HCEC 1CT (cell line): ENCODE measurements around the gene SERPINE3.
A peak's percentile ranks its signal among the peaks of the same experiment; 100 is the strongest.

ENCODE experiments used
- DNase-seq: peaks from one replicate; pipeline ENCODE4 v3.0.0-alpha.2; 2017

Gene SERPINE3

GRCh38 chr13:51329606-51330005 is 9.9 kb upstream of the SERPINE3 start:
- no peak for DNase-seq

- no peak for DNase-seq
Observed at GRCh38 chr13:51330791-51331190, 8.7 kb upstream of the SERPINE3 start.

GRCh38 chr13:51331354-51331861 is 8.1 kb upstream of the SERPINE3 start:
- no peak for DNase-seq

- no peak for DNase-seq
Observed at GRCh38 chr13:51332566-51333361, 6.7 kb upstream of the SERPINE3 start.

GRCh38 chr13:51333421-51333820 is 6.1 kb upstream of the SERPINE3 start:
- no peak for DNase-seq

GRCh38 chr13:51333826-51334225 is 5.7 kb upstream of the SERPINE3 start:
- no peak for DNase-seq

- no peak for DNase-seq
Observed at GRCh38 chr13:51336746-51337145, 2.7 kb upstream of the SERPINE3 start.

GRCh38 chr13:51339952-51340732 is 651 bp downstream of the SERPINE3 start:
- peak; percentile 32 for DNase-seq

- no peak for DNase-seq
Observed at GRCh38 chr13:51341232-51341631, 1.7 kb downstream of the SERPINE3 start.

- DNase-seq = no peak
Observed at GRCh38 chr13:51341791-51342190, 2.3 kb downstream of the SERPINE3 start.

GRCh38 chr13:51342706-51343105 is 3.2 kb downstream of the SERPINE3 start:
- peak; percentile 65 for DNase-seq

- DNase-seq = peak; percentile 5
Observed at GRCh38 chr13:51343475-51343874, 4.0 kb downstream of the SERPINE3 start.

GRCh38 chr13:51346397-51346796 is 6.9 kb downstream of the SERPINE3 start:
- DNase-seq = no peak

- DNase-seq = no peak
Observed at GRCh38 chr13:51347099-51347498, 7.6 kb downstream of the SERPINE3 start.

GRCh38 chr13:51348069-51348967 is 8.8 kb downstream of the SERPINE3 start:
- DNase-seq = no peak

GRCh38 chr13:51349016-51349415 is 9.5 kb downstream of the SERPINE3 start:
- DNase-seq = no peak

- DNase-seq = no peak
Observed at GRCh38 chr13:51355217-51355616, 15.7 kb downstream of the SERPINE3 start.

- no peak for DNase-seq
Observed at GRCh38 chr13:51357928-51358595, 18.6 kb downstream of the SERPINE3 start.

GRCh38 chr13:51359352-51359751 is 19.9 kb downstream of the SERPINE3 start:
- no peak for DNase-seq

- DNase-seq = no peak
Observed at GRCh38 chr13:51360489-51360888, 21.0 kb downstream of the SERPINE3 start.

- no peak for DNase-seq
Observed at GRCh38 chr13:51361106-51361505, 21.6 kb downstream of the SERPINE3 start.

GRCh38 chr13:51363625-51364024 is 24.1 kb downstream of the SERPINE3 start:
- DNase-seq = no peak
